MV-4-11 (cell line): ENCODE measurements around the gene ADK.

Experiments
- DNase-seq: peaks from one replicate; lab custom pipeline; 2025; lab: John Stamatoyannopoulos, UW

Gene ADK

GRCh38 chr10:74748468-74749031 lies 597.5 kb downstream of the ADK start:
- DNase-seq = peak; percentile 82

DNA sequence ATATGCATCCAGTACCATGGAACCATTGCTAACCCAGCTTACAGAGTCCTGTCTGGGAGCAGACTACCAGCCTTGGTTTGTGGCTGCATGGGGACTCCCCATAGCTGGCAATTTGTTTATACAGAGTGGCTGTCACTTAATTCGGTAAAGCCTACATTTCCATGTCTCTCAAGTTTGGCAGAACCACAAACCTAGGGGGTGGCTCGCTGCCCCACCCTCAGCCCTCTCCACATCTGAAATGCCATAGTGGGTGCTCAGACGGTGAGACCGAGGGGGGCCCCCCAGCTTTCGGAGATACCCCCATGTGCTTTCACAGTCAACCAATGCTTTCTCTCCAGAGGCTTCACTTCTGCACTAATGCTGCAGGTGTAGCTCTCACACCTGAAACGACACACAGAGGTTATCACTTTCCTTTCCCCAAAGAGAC lies 599.8 kb downstream of the ADK start:
- DNase-seq = no peak

GRCh38 chr10:74752371-74753040 lies 601.5 kb downstream of the ADK start:
- peak; percentile 53 for DNase-seq

GRCh38 chr10:74753442-74754211 lies 602.6 kb downstream of the ADK start:
- DNase-seq = peak; percentile 31

GRCh38 chr10:74754381-74754821 lies 603.4 kb downstream of the ADK start:
- peak; percentile 67 for DNase-seq

DNA sequence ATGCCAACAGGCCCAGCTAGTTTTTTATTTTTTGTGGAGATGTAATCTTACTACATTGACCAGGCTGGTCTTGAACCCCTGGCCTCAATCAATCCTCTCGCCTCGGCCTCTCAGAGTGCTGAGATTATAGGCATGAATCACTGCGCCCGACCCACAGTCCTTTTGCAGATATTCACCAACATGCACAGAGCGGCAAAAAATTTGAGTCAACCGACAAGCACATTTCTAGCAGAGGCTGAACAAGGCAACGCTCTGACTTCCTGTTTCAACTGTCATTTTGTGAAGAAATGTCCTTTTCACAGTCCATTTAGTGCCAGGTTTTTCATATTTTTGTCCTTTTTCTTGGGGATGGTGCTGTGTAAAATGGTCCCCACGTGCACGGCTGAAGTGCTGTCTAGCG lies 604.3 kb downstream of the ADK start:
- DNase-seq = peak; percentile 83
